Hematopoietic multipotent progenitor cell treated with erythropoietin and hydrocortisone succinate and interleukin-3 and kit ligand, for 4 days (in vitro differentiated cells): ENCODE measurements around the gene CEACAM16.

ENCODE experiments used
- DNase-seq: peaks from one replicate; pipeline ENCODE4 v3.0.0-alpha.2; 2015

CEACAM16 gene

DNA sequence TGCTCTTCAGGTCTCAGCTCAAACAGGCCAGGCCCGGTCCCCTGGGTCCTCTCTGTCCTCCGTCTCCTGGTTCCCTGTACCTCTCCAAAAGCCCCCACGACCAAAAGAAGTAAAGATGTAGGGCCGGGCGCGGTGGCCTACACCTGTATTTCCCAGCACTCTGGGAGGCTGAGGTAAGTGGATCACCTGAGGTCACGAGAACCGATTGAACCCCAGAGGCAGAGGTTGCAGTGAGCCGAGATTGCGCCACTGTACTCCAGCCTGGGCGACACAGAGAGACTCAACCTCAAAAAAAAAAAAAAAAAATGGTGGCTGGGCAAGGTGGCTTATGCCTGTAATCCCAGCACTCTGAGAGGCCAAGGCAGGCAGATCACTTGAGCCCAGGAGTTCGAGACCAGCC is 27.5 kb downstream of the CEACAM16 start:
- no peak for DNase-seq

DNA sequence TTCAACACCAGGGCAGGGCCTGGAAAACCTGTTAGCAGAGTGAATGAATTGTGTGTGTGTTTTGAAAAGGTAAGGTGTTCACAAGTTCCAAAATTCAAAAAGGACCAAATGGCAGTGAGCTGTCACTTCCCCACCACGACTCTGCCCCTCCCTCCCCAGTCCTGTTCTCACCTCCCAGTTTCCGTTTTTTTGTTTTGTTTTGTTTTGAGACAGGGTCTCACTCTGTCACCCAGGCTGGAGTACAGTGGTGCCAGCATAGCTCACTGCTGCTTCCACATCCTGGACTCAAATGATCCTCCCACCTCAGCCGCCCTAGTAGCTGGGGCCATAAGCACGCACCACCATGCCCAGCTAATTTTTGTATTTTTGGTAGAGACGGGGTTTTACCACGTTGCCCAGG is 29.2 kb downstream of the CEACAM16 start:
- no peak for DNase-seq

DNA sequence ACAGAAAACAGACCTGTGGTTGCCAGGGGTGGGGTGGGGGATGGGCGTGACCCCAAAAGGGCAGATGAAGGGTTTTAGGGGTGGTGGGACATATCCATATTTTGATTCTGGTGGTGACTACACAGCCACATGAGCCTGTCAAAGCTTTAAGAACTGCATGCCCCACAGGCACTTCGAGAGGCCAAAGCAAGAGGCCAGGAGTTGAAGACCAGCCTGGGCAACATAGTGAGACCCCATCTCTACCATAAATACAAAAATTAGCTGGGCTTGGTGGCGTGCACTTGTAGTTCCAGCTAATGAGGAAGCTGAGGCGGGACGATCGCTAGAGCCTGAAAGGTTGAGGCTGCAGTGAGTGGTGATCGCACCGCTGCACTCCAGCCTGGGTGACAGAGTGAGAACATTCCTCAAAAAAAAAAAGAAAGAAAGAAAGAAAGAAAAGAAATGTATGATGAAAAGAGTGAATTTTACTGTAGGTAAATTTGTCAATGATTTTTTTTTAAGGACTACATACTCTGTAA is 30.6 kb downstream of the CEACAM16 start:
- DNase-seq, result no peak

DNA sequence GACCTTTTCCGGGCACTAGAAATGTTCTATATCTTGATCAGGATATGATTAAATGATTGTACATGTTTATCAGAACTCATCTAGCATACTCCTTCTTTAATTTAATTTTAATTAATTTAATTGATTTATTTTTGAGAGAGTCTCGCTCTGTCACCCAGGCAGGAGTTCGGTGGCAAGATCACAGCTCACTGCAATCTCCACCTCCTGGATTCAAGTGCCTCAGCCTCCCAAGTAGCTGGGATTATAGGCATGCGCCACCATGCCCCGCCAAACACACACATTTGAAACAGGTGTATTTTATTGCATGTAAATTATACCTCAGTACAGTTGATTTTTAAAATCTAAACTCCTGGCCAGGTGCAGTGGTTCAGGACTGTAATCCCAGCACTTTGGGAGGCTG is 32.1 kb downstream of the CEACAM16 start:
- DNase-seq, result no peak

DNA sequence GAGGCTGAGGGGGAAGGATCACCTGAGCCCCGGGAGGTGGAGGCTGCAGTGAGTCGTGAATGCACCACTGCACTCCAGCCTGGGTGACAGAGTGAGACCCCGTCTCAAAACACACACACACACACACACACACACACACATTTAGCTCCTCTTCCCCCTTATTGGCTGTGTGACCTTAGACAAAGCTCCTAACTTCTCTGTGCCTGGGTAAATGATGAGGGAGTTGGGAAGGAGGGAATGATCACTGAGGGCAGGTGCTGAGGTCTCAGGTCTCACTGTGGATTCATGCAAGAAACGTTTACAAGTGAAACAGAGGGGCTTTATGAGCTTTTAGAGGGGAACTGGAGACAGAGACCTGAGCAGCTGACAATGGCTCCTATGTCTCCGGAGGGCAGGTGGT is 32.7 kb downstream of the CEACAM16 start:
- DNase-seq, result no peak

DNA sequence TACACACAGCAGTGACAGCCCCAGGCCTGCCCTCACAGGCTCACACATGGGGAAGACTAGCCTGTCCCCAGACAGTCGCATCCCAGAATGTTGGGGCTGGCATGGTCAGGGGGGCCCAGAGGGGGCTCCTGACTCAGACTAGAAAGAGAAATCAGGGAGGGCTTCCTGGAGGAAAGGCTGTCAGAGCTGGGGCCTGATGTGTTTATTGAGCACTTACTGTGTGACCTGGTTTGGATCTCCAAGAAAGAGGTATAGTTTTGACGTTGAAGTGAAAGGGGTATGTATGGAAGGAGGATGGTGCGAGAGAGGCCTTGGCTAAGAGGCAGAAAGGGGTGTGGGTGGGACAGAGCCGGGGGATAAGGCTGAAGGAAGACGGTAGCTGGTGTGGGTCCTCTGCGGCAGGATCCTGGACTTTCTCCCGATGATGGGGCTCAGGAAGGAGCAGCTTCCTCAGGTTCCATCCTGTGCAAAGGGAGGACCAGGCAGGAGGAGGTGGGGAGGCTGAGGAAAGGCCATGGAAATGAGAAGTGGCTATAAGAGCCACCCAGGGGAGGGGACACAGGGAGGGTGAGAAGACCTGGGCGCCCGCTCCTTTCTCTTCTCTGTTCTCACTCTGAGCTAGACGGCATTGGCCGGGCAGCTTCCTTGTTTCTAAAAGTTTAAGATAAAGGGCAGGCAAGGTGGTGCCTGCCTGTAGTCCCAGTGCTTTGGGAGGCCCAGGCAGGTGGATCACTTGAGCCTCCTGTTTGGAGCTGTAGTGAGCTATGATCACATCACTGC is 33.5 kb downstream of the CEACAM16 start:
- no peak for DNase-seq

DNA sequence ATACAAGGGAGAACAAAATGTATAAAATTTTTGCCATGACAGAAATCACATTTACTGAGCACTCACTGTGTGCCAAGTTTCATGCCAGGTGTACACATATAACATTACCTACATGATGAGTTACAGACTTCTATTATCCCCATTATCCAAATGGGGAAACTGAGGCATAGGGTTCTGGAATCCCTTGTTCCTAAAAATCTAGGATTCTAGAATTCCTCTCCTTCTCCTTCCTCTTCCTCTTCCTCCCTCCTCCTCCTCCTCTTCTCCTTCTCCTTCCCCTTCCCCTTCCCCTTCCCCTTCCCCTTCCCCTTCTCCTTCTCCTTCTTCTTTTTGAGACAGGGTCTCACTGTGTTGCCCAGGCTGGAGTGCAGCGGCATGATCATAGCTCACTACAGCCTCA is 35.4 kb downstream of the CEACAM16 start:
- DNase-seq, result no peak

DNA sequence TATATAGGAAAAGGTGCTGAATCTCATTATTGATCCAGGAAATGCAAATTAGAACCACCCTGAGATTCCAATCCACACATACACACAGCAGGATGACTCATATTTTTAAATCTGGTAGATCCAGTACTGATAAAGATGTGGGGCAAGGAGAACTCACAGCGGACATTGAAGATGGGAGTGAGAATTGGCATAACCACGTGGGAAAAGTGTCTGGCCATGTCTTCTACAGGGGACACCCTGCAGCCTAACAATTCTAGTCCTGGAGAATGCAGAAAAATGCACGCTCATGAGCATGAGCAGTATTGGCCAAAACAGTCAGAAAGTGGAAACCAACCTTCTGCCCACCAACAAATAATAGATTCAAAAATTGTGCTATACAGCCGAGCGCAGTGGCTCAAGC is 36.1 kb downstream of the CEACAM16 start:
- no peak for DNase-seq

DNA sequence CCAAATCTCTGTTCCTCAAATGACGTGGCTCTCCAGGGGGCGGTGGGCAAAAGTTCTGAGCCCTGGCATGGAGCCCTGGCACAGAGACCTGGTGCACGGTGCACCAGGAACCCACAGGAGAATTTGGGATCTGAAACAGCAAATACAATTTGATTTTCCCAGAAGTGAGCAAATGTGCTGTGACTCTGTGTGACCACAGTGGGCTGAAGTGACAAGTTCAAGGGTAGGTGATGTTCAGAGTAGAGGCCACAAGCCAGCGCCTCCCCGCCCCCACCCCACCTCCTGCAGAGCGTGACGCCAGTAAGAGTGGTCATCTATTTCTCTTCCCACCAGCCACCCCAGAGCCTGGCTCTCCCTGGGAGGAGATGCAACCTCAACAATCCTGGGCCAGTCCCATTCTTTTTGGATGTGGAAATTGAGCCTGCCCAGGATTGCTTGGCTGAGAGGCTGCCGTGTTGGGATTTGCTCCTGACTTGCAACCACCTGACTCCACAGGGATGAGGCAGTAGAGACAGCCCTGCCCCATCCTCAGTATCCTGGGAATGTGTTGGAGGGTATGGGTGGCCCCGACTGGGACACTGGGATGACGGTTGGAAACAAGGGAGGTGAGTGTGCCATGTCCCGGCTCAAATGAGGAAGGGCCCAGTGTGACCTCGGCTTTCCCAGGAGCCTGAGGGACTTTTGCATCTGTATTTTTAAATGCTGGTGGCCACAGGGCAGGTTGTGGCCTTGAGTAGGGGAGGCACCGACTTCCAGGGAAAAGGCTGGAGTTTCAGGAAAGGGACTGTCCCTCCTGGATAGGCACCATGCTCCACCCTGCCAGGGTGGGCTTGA is 38.5 kb downstream of the CEACAM16 start:
- DNase-seq, result no peak

DNA sequence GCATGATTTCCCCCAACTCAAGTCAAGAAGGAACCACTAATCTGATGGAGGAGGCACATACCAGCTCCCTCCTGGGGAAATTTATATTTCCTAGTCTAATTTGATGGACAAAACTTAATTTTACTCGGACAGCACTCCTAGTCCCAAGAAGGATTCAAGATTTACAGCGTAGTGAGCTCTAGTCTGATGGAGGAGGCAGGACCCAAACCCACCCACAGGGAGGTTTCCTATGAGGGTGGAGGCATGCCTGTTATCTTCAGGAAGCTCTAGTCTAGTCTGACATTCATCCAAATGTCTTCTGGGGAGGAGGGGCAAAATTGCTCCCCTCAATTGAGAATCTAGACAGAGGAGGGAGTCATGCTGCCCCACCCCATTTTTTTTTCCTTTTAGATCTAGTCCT is 39.2 kb downstream of the CEACAM16 start:
- DNase-seq, result no peak

DNA sequence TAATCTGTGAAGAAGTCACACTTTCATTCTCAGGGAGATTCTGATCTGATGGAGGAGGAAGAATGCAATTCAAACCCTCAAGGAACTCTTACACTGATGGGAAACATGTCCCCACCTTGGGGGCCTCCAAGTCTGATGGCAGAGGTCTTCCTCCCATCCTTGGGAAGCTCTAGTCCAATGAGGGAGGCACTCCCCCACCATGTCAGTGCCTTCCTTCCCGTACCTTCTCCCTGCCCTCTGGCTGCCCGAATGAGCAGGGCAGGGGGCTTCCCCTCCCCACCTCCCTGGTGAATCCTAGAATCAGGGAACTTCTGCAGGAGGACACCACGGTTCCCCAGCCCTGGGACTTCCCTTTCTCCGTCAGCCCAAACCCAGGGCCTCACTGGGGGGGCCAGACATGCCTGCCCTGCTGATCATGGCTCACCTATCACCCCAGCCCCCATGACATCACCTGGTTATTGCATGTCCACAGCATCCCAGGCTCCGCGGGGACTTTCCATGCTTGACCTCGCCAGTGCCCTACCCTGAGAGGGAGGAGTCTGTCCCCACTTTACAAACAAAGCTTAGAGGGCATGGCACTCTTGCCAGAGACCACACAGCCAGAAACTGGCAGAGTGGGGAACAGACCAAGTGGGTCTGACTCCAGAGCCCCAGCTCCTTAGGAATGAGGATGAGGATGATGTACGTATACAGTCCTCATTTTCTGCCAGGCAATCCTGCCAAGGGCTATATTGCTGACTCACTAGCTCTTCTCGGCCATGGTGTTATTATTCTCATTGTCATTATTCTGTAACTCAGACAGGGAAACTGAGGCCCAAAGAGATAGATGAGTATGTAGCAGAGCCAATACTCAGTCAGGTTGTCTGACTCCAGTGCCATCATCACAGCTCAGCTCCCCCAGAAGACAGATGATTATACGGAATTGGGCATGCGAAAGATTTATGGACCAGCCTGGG is 39.9 kb downstream of the CEACAM16 start:
- DNase-seq, result no peak

DNA sequence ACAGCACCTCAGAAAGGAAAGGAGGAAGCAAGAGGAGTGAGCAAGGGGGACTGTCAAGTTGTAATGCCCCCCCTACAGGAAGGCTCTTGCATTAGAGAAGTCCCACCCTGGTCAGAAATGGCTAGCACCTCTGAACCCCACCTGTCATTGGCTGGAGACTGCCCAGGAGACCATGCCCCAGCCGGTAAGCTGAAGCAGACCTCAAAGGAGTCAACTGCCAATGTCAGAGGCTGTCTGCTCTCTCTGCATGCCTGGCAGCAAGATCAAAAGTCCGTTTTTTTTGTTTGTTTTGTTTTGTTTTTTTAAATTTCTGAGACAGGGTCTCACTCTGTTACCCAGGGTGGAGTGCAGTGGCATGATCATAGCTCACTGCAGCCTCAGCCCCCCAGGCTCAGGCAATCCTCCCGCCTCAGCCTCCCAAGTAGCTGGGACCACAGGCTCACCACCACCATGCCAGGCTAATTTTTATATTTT is 41.4 kb downstream of the CEACAM16 start:
- peak; percentile 65 for DNase-seq

DNA sequence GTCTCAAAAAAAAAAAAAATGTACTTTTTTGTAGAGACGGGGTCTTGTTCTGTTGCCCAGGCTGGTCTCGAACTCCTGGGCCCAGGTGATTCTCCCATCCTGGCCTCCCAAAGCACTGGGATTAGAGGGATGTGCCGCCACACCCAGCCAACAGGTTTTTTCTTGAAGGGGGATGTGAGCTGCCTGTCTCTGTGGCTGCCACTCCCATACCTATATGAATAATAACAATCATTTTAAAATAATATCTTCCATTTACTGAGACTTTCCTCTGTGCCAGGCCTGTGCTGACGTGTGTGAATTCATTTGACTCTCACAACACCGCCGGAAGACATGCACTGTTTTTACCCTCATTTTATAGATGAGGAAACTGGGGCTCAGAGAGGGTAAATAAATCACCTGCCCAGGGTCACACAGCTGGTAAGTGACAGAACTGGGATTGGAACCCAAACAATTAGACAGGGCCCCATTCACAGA is 42.3 kb downstream of the CEACAM16 start:
- no peak for DNase-seq

DNA sequence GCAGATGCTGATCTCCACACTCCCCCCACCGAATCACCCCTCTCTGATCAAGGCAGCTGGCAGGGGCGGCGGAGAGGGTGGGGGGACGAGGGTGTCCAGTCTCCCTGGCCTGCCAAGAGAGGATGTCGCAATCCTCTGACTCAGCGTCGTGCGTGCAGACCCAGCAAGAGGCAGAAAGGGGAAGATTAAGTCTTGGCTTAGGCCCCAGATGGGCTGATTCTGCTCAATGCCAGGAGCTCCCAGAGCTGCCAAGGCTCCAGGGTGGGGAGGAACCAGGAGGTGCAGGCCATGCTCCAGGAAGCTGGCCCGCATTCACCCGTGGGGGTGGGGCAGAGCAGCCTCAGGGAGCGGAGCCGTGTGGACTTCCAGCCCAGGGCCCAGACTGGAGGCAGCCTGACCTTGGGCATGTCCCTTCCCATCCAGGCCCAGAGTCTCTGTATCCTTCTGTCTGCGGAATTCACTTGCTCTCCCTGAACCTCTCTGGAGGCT is 42.9 kb downstream of the CEACAM16 start:
- DNase-seq, result peak; percentile 97

DNA sequence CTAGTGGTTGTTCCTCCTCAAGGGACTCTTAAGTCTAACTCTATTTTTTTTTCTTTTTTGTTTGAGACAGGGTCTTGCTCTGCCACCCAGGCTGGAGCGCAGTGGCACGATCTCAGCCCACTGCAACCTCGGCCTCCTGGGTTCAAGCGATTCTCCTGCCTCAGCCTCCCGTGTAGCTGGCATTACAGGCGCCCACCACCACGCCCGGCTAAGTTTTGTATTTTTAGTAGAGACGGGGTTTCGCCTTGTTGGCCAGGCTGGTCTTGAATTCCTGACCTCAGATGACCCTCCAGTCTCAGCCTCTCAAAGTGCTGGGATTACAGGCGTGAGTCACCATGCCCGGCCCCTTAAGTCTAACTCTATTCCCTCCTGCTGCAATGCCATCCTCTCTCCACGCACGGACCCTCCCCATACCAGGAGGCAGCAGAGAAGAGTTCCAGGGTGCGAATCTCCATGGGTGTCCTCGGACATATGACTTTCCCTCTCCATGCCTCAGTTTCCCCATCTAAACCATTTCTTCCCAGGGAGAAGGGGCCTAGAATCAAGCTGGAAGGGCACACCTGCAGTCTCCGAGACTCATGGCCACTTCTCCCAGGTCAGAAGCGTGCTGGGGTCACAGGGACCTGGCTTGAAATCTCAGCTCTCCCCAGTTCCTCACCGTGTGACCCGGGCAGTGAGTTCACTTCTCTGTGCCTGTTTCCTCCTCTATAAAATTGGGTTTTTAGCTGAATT is 43.5 kb downstream of the CEACAM16 start:
- DNase-seq, result no peak

DNA sequence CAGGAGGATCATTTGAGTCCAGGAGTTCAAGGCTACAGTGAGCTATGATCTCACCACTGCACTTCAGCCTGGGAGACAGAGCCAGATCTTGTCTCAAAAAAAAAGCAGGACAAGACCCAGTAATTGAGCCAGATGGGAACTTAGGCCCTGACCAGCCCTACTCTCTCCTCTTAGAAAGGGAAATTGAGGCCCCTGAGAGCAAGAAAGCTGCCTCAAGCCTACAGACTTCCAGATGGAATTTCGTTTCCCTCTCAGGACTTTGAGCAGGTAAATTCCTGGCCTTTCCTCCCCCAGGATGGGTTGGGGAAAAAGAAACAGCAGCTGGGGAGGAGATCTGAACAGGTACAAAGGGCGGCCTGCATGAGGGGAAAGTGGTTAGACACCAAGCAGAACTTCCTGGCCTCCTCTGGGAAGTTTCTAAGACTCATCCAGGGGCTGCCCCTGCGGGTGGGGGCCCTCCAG is 46.0 kb downstream of the CEACAM16 start:
- no peak for DNase-seq

DNA sequence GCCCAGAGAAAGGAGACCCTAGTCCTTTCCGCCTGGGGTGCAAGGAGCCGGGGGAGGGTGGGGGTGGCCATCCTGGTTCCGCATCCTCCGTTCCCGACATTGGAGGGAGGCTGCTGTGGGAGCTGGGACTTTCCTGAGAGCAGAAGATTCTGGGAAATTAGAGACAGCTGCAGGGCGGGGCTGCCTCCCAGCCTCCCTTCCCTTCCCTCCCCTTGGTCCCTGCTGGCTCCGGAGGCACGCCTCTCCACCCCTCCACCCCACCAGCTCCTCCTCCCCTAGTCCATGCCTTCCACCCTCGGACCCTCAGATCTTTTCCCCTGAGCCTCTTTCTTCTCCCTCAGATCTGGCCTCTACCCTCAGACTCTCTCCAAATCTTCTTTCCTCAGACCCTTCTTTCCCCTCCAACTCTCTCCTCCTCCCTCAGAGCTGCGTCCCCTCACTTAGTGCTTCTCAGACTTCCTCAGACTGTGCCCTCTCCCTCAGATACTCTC is 46.4 kb downstream of the CEACAM16 start:
- DNase-seq, result no peak

DNA sequence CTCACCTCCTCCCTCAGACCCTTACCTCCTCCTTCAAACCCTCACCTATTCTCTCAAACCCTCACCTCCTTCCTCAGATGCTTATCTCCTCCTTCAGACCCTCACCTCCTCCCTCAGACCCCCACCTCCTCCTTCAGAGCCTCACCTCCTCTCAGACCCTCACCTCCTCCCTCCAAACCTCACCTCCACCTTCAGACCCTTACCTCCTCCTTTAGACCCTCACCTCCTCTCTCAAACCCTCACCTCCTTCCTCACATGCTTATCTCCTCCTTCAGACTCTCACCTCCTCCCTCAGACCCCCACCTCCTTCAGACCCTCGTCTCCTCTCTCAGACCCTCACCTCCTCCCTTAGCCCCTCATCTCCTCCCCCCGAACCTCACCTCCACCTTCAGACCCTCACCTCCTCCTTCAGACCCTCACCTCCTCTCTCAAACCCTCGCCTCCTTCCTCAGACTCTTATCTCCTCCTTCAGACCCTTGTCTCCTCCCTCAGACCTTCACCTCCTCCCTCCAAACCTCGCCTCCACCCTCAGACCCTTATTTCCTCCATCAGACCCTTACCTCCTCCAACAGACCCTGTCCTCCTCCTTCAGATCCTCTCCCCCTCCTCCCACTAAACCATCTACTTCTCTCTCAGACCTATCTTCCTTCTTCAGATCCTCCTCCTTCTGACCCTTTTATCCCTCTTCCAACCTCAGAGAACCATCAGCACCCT is 47.1 kb downstream of the CEACAM16 start:
- DNase-seq, result no peak

DNA sequence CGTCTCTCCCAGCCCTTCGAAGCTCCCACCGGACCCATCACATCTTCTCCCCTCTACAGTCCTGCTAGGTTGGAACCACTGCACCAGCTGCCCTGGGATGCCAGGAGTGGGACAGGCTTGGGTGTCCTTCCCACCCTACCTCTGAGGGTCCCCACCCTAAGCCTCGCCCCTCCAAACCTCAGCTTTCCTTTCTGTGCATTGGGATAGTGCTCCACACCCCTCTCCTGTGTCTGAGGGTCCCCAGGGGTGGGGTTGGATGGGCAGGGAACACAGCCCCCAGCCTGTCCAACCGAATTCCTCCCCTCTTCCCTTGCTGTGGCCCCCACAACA is 47.6 kb downstream of the CEACAM16 start:
- DNase-seq, result no peak

DNA sequence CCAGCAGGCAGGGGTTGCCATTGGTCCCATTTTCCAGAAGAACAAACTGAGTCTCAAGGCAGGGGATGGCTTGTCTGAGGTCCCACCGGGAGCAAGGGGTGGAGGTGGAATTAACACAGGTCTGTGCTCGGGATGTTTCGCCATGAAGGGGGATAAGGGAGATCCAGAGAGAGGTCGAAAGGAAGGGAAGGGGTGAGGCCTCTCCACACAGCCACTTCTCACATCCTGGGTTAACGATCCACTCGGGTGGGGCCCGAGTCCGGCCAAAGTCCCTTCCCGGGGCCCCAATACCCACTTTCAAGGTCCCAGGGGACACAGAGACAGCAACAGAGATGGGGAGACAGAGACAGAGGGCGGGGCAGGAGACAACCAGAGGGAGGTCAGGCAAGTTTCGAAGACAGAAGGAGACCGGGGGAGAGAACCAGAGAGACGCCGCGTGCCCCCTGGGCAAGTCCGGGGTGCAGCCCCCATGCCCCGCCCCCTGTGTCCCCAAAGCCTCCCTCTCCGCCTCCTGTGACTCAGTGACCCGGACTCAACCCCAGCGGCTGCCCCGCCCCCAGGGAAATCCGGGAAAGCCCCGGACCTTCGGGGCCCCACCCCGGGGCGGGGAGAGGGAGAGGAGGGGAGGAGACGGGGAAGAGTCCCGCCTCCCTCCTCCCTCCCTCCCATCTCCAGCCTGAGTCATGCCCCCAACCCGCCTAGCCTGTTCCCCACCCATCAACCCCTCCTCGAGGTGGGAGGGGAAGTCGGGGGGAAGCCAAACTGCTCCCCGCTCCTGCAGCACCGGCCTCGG is 48.2 kb downstream of the CEACAM16 start:
- peak; percentile 92 for DNase-seq
